OCI-LY7 (cell line): ENCODE results near the gene ANKRD44. TPM values are rescaled to one million over a fixed set of nuclear protein-coding genes. Genes with fewer than 3 reads are reported as not detected.
A peak's percentile ranks its signal among the peaks of the same experiment; 100 is the strongest.

Experiments used
- Bru-seq: library from RNA; stranded (reverse); fragments of 400-500 nt; gene quantifications from one replicate; lab custom pipeline; 2021; lab: Mats Ljungman, UMichigan
- BruChase-seq, 2 experiments: library from RNA; stranded (reverse); fragments of 400-500 nt; gene quantifications; one replicate each; lab custom pipeline; 2021; lab: Mats Ljungman, UMichigan
- BruUV-seq: library from RNA; stranded (reverse); fragments of 400-500 nt; replicated peaks from 2 replicates; lab custom pipeline; 2021; lab: Mats Ljungman, UMichigan
- CTCF ChIA-PET: fragments of 300-600 bp; sonication (Branson Sonifier 250); formaldehyde crosslinking; loops from one replicate; lab custom pipeline; 2022; ENCODE audit warnings: antibody characterized with exemption; ENCODE audit not compliant: unreplicated experiment; lab: Charles Lee
- POLR2A ChIA-PET: fragments of 300-600 bp; sonication (Branson Sonifier 250); formaldehyde crosslinking; loops from one replicate; lab custom pipeline; 2022; ENCODE audit warnings: antibody characterized with exemption; lab: Charles Lee
- DNase-seq: peaks from one replicate; pipeline ENCODE4 v3.0.0-alpha.2; 2015; ENCODE audit warnings: low spot score
- H2AFZ ChIP-seq: fragments of 200-600 bp; sonication (generic), shearing (Covaris generic); 2 replicates; pipeline ENCODE4 v1.6.1; 2014; ENCODE audit warnings: mild to moderate bottlenecking, antibody characterized with exemption, low read length, moderate library complexity
- H3K27ac ChIP-seq: fragments of 200-600 bp; sonication (generic); 2 replicates; pipeline ENCODE4 v1.5.1; 2014; ENCODE audit warnings: mixed run types, low read depth, mild to moderate bottlenecking, moderate library complexity, low read length, inconsistent platforms; ENCODE audit not compliant: poor library complexity, severe bottlenecking
- H3K36me3 ChIP-seq: fragments of 200-600 bp; sonication (generic); 2 replicates; pipeline ENCODE4 v1.6.1; 2014; ENCODE audit warnings: mild to moderate bottlenecking, antibody characterized with exemption, low read length, moderate library complexity, mixed read lengths; ENCODE audit not compliant: insufficient read depth
- H3K4me1 ChIP-seq: fragments of 200-600 bp; sonication (generic); 2 replicates; pipeline ENCODE4 v1.5.1; 2014; ENCODE audit warnings: mild to moderate bottlenecking, low read length; ENCODE audit not compliant: insufficient read depth, poor library complexity, severe bottlenecking
- H3K4me2 ChIP-seq: fragments of 200-600 bp; sonication (generic); 2 replicates; pipeline ENCODE4 v1.6.1; 2014; ENCODE audit warnings: mild to moderate bottlenecking, low read length
- H3K4me3 ChIP-seq: fragments of 200-600 bp; sonication (generic); 2 replicates; pipeline ENCODE4 v1.5.1; 2014; ENCODE audit warnings: mild to moderate bottlenecking, low read depth, low read length; ENCODE audit not compliant: poor library complexity, severe bottlenecking
- H3K79me2 ChIP-seq: fragments of 200-600 bp; sonication (generic); 2 replicates; pipeline ENCODE4 v1.6.1; 2016; ENCODE audit warnings: low read depth, mild to moderate bottlenecking, low read length, moderate library complexity, mixed read lengths; ENCODE audit not compliant: insufficient read depth
- H3K9me2 ChIP-seq: fragments of 200-600 bp; sonication (generic); 2 replicates; pipeline ENCODE4 v1.6.1; 2016; ENCODE audit warnings: mild to moderate bottlenecking, low read length, mixed read lengths; ENCODE audit not compliant: insufficient read depth
- H3K9me3 ChIP-seq: fragments of 200-600 bp; sonication (generic); 2 replicates; pipeline ENCODE4 v1.6.1; 2014; ENCODE audit warnings: mild to moderate bottlenecking, mixed run types, low read length, mixed read lengths
- H4K20me1 ChIP-seq: fragments of 200-600 bp; sonication (generic); 2 replicates; pipeline ENCODE4 v1.6.1; 2014; ENCODE audit warnings: mild to moderate bottlenecking, antibody characterized with exemption, low read length, moderate library complexity, mixed read lengths; ENCODE audit not compliant: insufficient read depth
- CTCF ChIP-seq: fragments of 200-600 bp; sonication (generic); conservative IDR thresholded peaks from 2 replicates; pipeline ENCODE4 v1.5.1; 2014; ENCODE audit warnings: mild to moderate bottlenecking, antibody characterized with exemption, low read length, moderate library complexity, mixed read lengths
- EZH2phosphoT487 ChIP-seq: fragments of 200-600 bp; sonication (generic); IDR thresholded peaks from 2 replicates; pipeline ENCODE4 v1.6.1; 2018; ENCODE audit warnings: low read depth, borderline replicate concordance, mild to moderate bottlenecking, mixed run types, antibody characterized with exemption, low read length, moderate library complexity, mixed read lengths
- intact Hi-C: fragments of 100-400 bp; cut with micrococcal nuclease; formaldehyde crosslinking; loops from one replicate; pipeline ENCODE4 v1.10.0; 2022; ENCODE audit not compliant: unreplicated experiment
- long read RNA-seq: library from polyadenylated mRNA; stranded (forward); transcript quantifications from one replicate; pipeline ENCODE4 v2.0.0, GENCODE V29; 2022
- total RNA-seq, 2 experiments: library from RNA; depleted of rRNA in 1 of 2; stranded (reverse); fragments of >200 nt in 1 of 2; shearing (Covaris generic) in 1 of 2; gene quantifications; 2 replicates each; pipeline ENCODE4 v1.2.3, GENCODE V29; 2014 to 2022

Gene ANKRD44
- 70.3 and 73.7 TPM in 2 replicates for total RNA-seq (2014; rRNA removed; shearing (Covaris generic))
- 69.4 and 86.6 TPM in 2 replicates for total RNA-seq (2022)
- Bru-seq, nascent RNA = percentile 85 among the genes with signal in this experiment
- percentile 77 among the genes with signal in this experiment for BruChase-seq, experiment 1, labeled RNA remaining after a 6-hour chase
- percentile 79 among the genes with signal in this experiment for BruChase-seq, experiment 2, labeled RNA remaining after a 2-hour chase
- long read RNA-seq, full-length matches to known transcripts = 38 of 88 reads
- long read RNA-seq, partial matches to known transcripts = 12 of 88 reads
- long read RNA-seq, other reads (novel, unspliced or antisense) = 38 of 88 reads

- intact Hi-C loops = loop anchor here (1.0 to 5.0 kb wide), 5 partner anchors 67 to 197 kb away; no protein-coding TSS in a partner anchor
- peak; percentile 90 for DNase-seq
- peak within 1 kb of the TSS; percentile 92 for H3K4me3 ChIP-seq
- BruUV-seq = no TSS peak
- H4K20me1 ChIP-seq = no peaks in the 10 kb centered on the region
- no peaks in the 10 kb centered on the region for H3K9me2 ChIP-seq
- no peak for TF ChIP-seq EZH2phosphoT487
- 0 out of 2 replicates have a peak, but pooled peaks have one; percentile 31 for TF ChIP-seq CTCF
- peak within 1 kb of the TSS; percentile 84 for H3K4me2 ChIP-seq
- ChIA-PET CTCF (interaction anchor here (0.5 to 1.7 kb wide), 3 partner anchors 18 to 197 kb away, joined by 3 to 6 read pairs (median 4); no protein-coding TSS in a partner anchor), POLR2A (interaction anchor here (0.6 to 8.5 kb wide), 8 partner anchors 15 to 120 kb away, joined by 3 to 128 read pairs (median 7); no protein-coding TSS in a partner anchor)
- peaks cover 57% of the 10 kb centered on the region for H3K4me1 ChIP-seq
- no peaks in the 10 kb centered on the region for H3K36me3 ChIP-seq
- H2AFZ ChIP-seq = peak within 1 kb of the TSS; percentile 85
- H3K79me2 ChIP-seq = peaks cover 46% of the 10 kb centered on the region
- peak within 1 kb of the TSS; percentile 83 for H3K27ac ChIP-seq
- no peaks in the 10 kb centered on the region for H3K9me3 ChIP-seq
These were observed at the start of gene ANKRD44 for GRCh38 chr2:197310271-197310985. ANKRD44 (minus strand) TSS chr2:197310780; CDS start chr2:197310604, 176 bp downstream.

GRCh38 chr2:197359859-197360258, 49.3 kb upstream of the ANKRD44 start:
- H3K9me3 ChIP-seq = no peaks in the 10 kb centered on the region
- no peaks in the 10 kb centered on the region for H3K79me2 ChIP-seq
- no peak for DNase-seq
- H3K4me2 ChIP-seq = no peak overlapping the region
- H4K20me1 ChIP-seq = no peaks in the 10 kb centered on the region
- no peak overlapping the region for H3K4me3 ChIP-seq
- no TSS peak for BruUV-seq
- H3K27ac ChIP-seq = no peak overlapping the region
- no peak overlapping the region for H2AFZ ChIP-seq
- H3K4me1 ChIP-seq = no peaks in the 10 kb centered on the region
- TF ChIP-seq EZH2phosphoT487 (no peak), CTCF (peak; percentile 67)
- ChIA-PET POLR2A (no interaction called here), CTCF (no interaction called here)
- no peaks in the 10 kb centered on the region for H3K9me2 ChIP-seq
- intact Hi-C loops = loop anchor here (5.0 kb wide), 1 partner anchor 168 kb away; no protein-coding TSS in a partner anchor
- no peaks in the 10 kb centered on the region for H3K36me3 ChIP-seq
